Endothelial cell of umbilical vein (primary cell): ENCODE measurements around the gene MARK1. TPM values are rescaled to one million over a fixed set of nuclear protein-coding genes. Genes with fewer than 3 reads are reported as not detected.

Experiments
- BruUV-seq: library from RNA; stranded (reverse); fragments of 400-500 nt; replicated peaks from 2 replicates; lab custom pipeline; 2021; lab: Mats Ljungman, UMichigan
- CTCF ChIA-PET: fragments of 300-600, 350-600 bp; sonication (Branson Sonifier 250); formaldehyde crosslinking; loops from one replicate; lab custom pipeline; 2021; ENCODE audit warnings: antibody characterized with exemption, inconsistent platforms; lab: Charles Lee
- POLR2A ChIA-PET: fragments of 300-600, 350-600 bp; sonication (Branson Sonifier 250); formaldehyde crosslinking; loops from one replicate; lab custom pipeline; 2021; ENCODE audit warnings: antibody characterized with exemption, inconsistent platforms; lab: Charles Lee
- DNase-seq: peaks from one replicate; pipeline ENCODE4 v3.0.0-alpha.2; 2011; ENCODE audit warnings: low read depth, low spot score
- FAIRE-seq: peaks from 2 replicates; lab custom pipeline; 2011; peaks lifted over from hg19 to GRCh38; lab: Jason Lieb, UNC
- H2AFZ ChIP-seq: 2 replicates; pipeline ENCODE4 v1.6.0; 2012; ENCODE audit warnings: low read depth, low read length, control low read depth, inconsistent platforms
- H3K27ac ChIP-seq: 2 replicates; pipeline ENCODE4 v1.5.1; 2011; ENCODE audit warnings: low read depth, mild to moderate bottlenecking, control low read depth, low read length, moderate library complexity; ENCODE audit not compliant: insufficient read depth
- H3K27me3 ChIP-seq, 2 experiments: 2 replicates each; pipeline versions ENCODE4 v1.6.0 to v1.6.1; 2011; ENCODE audit warnings: low read length in 2 of 2, mixed read lengths in 1 of 2; ENCODE audit not compliant: control insufficient read depth in 2 of 2, insufficient read depth in 2 of 2
- H3K36me3 ChIP-seq, 2 experiments: 2 replicates in 1 of 2; 3 replicates in 1 of 2; pipeline ENCODE4 v1.5.1; 2011; ENCODE audit warnings: low read length in 2 of 2, mild to moderate bottlenecking in 1 of 2, moderate library complexity in 1 of 2; ENCODE audit not compliant: control insufficient read depth in 2 of 2, insufficient read depth in 2 of 2; ENCODE audit errors: extremely low read depth in 1 of 2
- H3K4me1 ChIP-seq: 3 replicates; pipeline ENCODE4 v1.5.1; 2011; ENCODE audit warnings: mild to moderate bottlenecking, low read length; ENCODE audit not compliant: control insufficient read depth, insufficient read depth; ENCODE audit errors: extremely low read depth
- H3K4me2 ChIP-seq: 2 replicates; pipeline ENCODE4 v1.6.1; 2011; ENCODE audit warnings: low read length, control low read depth, mixed read lengths; ENCODE audit not compliant: insufficient read depth
- H3K4me3 ChIP-seq, 3 experiments: fragments of 200-600 bp in 1 of 3; sonication (generic), shearing (Covaris generic) in 1 of 3; replicated peaks in 1 of 3; 2 replicates each; pipeline ENCODE4 v1.5.1; 2011 to 2016; ENCODE audit warnings: control low read depth in 3 of 3, low read length in 3 of 3, mild to moderate bottlenecking in 2 of 3, inconsistent platforms in 1 of 3, low read depth in 1 of 3, moderate library complexity in 1 of 3; ENCODE audit not compliant: insufficient read depth in 1 of 3
- H3K79me2 ChIP-seq: 2 replicates; pipeline ENCODE4 v1.6.0; 2012; ENCODE audit warnings: low read length, inconsistent platforms; ENCODE audit not compliant: control insufficient read depth, insufficient read depth
- H3K9ac ChIP-seq: replicated peaks from 2 replicates; pipeline ENCODE3; 2011; ENCODE audit warnings: low read length, control low read depth; ENCODE audit not compliant: insufficient read depth; ENCODE audit errors: extremely low read depth
- H3K9me1 ChIP-seq: replicated peaks from 3 replicates; pipeline ENCODE4 v1.6.0; 2011; ENCODE audit warnings: mild to moderate bottlenecking, low read length; ENCODE audit not compliant: control insufficient read depth, insufficient read depth; ENCODE audit errors: extremely low read depth
- H3K9me3 ChIP-seq: replicated peaks from 2 replicates; pipeline ENCODE4 v1.5.1; 2012; ENCODE audit warnings: low read length, inconsistent platforms; ENCODE audit not compliant: control insufficient read depth, insufficient read depth
- H4K20me1 ChIP-seq: replicated peaks from 2 replicates; pipeline ENCODE3; 2011; ENCODE audit warnings: mild to moderate bottlenecking, low read length; ENCODE audit not compliant: control insufficient read depth, insufficient read depth; ENCODE audit errors: extremely low read depth
- GATA2 ChIP-seq: IDR thresholded peaks from 2 replicates; pipeline ENCODE4 v1.7.0; 2011; ENCODE audit warnings: low read depth, mild to moderate bottlenecking, moderate library complexity, mixed read lengths, low read length; ENCODE audit not compliant: insufficient read length, insufficient read depth
- dilution Hi-C: fragments of 300-500 bp; cut with MboI; formaldehyde crosslinking; loops from one replicate; pipeline ENCODE4 v1.15.0; 2019; ENCODE audit warnings: low sequenced_read_pairs; ENCODE audit not compliant: extremely low pct_ligation_motif_present
- intact Hi-C: fragments of 100-400 bp; cut with micrococcal nuclease; formaldehyde crosslinking; loops from one replicate; pipeline ENCODE4 v1.10.0; 2022
- polyA plus RNA-seq, 4 experiments: library from polyadenylated mRNA; depleted of rRNA in 3 of 4; stranded (reverse) in 3 of 4; unstranded in 1 of 4; fragments of >200 nt; gene quantifications; 2 replicates each; pipeline versions ENCODE4 v1.2.1 to v1.2.3, GENCODE V29; 2011 to 2012; ENCODE audit warnings: missing spikeins in 1 of 4
- total RNA-seq: library from RNA; stranded (reverse); gene quantifications from 2 replicates; pipeline ENCODE4 v1.2.3, GENCODE V29; 2021
- TF ChIP-seq, protein P1 (sequence below), 2 donors: IDR thresholded peaks; 1 replicate in 1 of 2; 2 replicates in 1 of 2; pipeline ENCODE4 v1.5.1; 2011; ENCODE audit warnings: low read length in 2 of 2, mild to moderate bottlenecking in 2 of 2, moderate library complexity in 2 of 2, control low read depth in 1 of 2, inconsistent platforms in 1 of 2, low read depth in 1 of 2; ENCODE audit not compliant: insufficient read depth in 1 of 2; ENCODE audit errors: extremely low read depth in 1 of 2

MARK1 gene
- total and polyA plus RNA-seq, 2 donors (not counting 3 experiments of a cell fraction or from before 2014, with no cell fraction given): 1.2 to 5.5 TPM

DNA sequence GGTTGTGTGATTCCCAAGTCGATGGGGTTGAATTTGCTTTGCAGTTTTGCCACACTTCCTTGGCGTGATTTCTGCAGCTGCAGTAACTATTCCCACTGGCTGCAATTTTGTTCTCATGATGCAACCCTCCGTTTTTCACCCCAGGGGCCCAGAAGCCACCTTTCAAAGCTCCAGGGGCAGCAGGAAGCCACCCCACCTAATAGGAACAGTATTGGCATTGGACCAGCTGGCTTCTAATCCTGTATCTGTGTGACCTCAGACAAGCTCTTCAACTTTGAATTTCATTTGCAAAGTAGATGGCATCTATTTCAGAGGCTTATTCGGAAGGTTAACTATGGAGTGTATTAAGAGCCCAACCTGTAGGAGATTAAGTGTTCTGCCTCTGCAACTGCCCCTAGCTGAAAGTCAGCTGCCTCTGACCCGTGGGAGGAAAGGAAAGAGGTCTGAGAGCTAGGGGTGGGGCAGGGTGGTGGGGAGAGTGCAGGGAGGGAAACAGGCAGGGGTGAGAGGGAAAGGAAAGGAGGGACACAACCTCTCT is 174.9 kb downstream of the MARK1 start:
- ChIA-PET CTCF (interaction anchor here (1.0 to 2.2 kb wide), 6 partner anchors 11 to 407 kb away, joined by 3 to 19 read pairs (median 4); no protein-coding TSS in a partner anchor), POLR2A (no interaction called here)
- Histone ChIP-seq H3K4me1 (no peaks in the 10 kb centered on the region), H3K79me2 (no peaks in the 10 kb centered on the region), H3K9ac (no peak overlapping the region), H3K4me2 (no peak overlapping the region), H3K36me3 (no peaks in the 10 kb centered on the region), H3K27me3 (no peaks in the 10 kb centered on the region), H4K20me1 (no peaks in the 10 kb centered on the region), H3K27ac (no peak overlapping the region), H3K9me1 (no peaks in the 10 kb centered on the region), H3K4me3 (no peak overlapping the region), H2AFZ (no peak overlapping the region), H3K9me3 (no peaks in the 10 kb centered on the region)
- DNase-seq (no peak), FAIRE-seq (no peak)
- dilution Hi-C loops (no loop called here), intact Hi-C loops (no loop called here)
- no TSS peak for BruUV-seq
- TF ChIP-seq, protein P1, sequence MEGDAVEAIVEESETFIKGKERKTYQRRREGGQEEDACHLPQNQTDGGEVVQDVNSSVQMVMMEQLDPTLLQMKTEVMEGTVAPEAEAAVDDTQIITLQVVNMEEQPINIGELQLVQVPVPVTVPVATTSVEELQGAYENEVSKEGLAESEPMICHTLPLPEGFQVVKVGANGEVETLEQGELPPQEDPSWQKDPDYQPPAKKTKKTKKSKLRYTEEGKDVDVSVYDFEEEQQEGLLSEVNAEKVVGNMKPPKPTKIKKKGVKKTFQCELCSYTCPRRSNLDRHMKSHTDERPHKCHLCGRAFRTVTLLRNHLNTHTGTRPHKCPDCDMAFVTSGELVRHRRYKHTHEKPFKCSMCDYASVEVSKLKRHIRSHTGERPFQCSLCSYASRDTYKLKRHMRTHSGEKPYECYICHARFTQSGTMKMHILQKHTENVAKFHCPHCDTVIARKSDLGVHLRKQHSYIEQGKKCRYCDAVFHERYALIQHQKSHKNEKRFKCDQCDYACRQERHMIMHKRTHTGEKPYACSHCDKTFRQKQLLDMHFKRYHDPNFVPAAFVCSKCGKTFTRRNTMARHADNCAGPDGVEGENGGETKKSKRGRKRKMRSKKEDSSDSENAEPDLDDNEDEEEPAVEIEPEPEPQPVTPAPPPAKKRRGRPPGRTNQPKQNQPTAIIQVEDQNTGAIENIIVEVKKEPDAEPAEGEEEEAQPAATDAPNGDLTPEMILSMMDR (IDR thresholded peaks at IDR 0.05; ENCODE audit: extremely low read depth in 1 of 2, insufficient read depth in 1 of 2, low read depth in 1 of 2, low read length in 2 of 2): no peak

DNA sequence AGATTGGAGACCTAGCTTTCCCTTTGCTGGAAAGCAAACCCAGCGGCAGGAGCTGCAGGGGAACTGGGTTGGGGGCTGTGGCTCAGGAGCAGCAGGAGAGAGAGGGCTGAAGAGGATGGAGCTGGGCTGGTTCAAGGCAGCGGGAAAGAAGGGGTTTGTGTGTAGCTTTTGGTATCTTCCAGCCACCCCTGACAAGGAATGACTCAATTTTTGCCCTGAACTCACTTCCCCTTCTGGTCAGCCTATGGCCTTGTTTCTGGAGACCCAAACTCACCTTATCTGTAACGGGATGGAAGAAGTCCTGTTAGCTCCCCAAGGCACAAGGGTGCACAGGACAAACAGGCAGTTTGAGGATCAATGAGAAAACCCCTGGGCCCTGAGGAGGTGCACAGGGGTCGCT is 175.4 kb downstream of the MARK1 start:
- no TSS peak for BruUV-seq

More for the DNA sequence above, 175.4 kb downstream of the MARK1 start:
- no peak overlapping the region for H3K27ac ChIP-seq
- H3K9me1 ChIP-seq: no peaks in the 10 kb centered on the region
- H3K27me3 ChIP-seq: no peaks in the 10 kb centered on the region
- TF ChIP-seq GATA2: no peak
- no peaks in the 10 kb centered on the region for H3K4me1 ChIP-seq
- H3K4me2 ChIP-seq: no peak overlapping the region
- no peaks in the 10 kb centered on the region for H3K9me3 ChIP-seq
- H2AFZ ChIP-seq: no peak overlapping the region
- CTCF ChIA-PET: interaction anchor here (1.0 to 2.2 kb wide), 6 partner anchors 12 to 407 kb away, joined by 3 to 19 read pairs (median 4); no protein-coding TSS in a partner anchor
- no peak overlapping the region for H3K4me3 ChIP-seq
- H3K9ac ChIP-seq: no peak overlapping the region
- intact Hi-C loops (no loop called here), dilution Hi-C loops (no loop called here)
- DNase-seq (no peak), FAIRE-seq (no peak)
- H3K36me3 ChIP-seq: no peaks in the 10 kb centered on the region
- H4K20me1 ChIP-seq: no peaks in the 10 kb centered on the region
- POLR2A ChIA-PET: no interaction called here
- no peaks in the 10 kb centered on the region for H3K79me2 ChIP-seq
